ENCODE results near the gene ADGRA1.

ADGRA1 gene

DNA sequence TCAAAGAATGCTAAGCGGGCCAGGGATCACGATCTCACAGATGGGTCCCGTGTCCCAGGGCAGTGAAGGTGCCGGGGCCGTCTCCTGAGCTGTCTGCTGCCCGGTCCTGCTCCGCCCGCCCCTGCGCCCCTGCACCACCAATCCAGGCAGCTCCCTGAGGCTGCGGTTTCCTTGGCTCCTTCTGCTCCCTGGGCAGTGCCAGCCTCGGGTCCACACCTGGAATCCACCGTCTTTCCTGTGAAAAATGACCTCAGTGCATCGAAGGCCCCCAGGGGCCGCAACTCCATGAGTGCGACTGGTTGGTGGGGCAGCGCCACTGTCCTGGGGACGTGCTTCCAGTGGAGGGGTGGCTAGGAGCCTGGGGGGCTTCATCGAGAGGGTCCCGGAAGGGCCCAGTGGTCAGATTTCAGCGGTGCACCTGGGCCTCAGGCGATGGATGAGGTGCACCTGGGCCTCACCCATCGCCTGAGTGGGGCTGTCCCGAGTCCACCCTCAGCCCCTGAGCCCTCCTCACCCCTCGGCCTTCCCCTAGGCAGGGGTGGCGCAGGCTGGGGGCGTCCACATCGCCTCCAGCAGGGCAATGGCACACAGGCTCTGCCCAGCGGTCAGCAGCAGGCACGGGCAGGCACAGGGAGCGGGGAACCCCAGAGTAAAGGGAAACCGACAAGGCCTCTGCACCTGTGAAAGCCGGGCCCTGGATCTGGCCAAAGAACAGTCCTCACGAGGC, 27.2 kb downstream of the ADGRA1 start:
- DNase-seq = no peak

DNA sequence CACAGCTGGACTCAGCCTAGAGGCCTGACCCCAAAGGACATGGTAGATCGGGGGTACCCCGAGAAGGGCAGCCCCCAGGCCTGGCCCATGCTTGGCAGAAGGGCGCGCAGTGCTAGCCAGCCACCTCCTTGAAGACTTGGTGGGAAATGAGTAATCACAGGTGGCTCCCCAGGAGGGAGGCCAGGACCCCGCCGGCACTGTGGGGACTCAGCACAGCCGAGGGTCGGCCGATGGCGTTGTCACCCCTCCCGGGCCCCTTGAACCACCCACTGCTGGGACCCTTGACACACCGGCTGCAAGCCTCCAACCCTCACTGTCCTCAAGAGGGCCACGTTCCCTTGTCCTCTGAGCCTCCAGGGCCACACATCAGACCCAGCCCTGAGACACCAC, 27.7 kb downstream of the ADGRA1 start:
- no peak for DNase-seq

DNA sequence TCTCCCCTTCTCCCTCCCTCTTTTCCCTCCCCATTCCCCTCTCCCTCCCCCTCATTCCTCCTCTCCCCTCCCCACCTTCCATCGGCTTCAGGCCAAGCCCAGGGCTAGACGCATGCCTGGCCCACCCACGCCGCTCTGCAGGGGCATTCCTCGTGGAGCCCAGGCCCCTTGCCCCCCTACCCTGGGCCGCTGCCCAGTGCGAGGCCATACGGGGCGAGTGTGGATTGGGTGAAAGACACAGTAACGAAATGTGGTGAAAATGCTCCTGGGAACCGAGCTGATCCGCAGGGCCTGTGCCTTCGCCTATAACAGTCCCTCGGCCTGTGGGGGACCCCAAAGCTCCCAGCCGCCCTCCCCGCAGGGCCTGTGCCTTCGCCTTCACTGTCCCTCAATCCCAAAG, 28.3 kb downstream of the ADGRA1 start:
- DNase-seq = no peak

DNA sequence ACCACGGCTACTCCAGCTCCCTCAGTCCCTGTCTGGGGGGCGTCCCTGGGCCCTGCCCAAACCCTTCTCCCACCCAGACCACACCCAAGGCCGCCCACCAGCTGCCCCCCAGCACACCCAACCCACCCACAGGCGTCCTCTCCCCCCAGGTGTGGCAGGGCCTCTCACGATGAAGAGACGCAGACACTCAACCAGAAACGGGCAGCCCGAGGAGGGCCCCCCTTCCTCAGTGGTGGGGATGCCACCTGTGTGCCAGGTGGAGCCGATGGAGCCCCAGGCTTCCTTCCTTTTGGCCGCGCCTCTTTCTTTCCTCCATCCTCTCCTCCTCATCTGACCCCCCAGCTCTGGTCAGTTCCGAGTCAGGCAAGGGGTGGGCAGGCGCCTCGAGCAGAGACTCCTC, 28.7 kb downstream of the ADGRA1 start:
- DNase-seq = no peak

DNA sequence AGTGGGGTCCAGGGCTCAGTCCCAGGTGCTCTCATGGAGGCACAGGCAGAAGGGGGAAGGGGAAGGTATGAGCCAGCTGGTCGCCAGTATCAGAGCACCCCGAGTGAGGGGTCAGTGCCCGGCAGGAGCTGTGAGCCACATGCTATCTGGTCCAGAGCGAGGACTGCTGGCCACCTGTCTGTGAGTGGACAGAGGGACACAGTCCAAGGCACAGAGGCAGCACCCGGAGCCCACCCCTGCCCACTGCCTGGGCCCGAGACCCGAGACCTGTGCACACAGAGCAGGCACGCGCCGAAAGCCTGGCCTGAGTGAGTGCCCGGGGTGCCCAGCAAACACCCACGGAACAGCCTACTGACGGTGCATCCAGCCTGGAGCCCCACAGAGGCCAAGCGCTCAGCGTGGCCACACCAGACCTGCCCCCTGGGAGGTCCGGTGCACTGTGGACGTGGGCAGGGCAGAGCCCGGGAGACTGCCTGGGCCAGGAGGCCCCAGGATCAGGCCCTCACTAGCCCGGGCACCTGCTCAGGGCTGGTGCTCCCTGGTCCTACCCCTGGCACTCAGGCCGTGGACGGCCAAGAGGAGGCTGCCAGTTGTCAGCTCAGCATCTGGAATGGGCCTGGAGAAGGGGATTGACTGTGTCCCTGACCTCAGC, 29.4 kb downstream of the ADGRA1 start:
- DNase-seq = no peak

DNA sequence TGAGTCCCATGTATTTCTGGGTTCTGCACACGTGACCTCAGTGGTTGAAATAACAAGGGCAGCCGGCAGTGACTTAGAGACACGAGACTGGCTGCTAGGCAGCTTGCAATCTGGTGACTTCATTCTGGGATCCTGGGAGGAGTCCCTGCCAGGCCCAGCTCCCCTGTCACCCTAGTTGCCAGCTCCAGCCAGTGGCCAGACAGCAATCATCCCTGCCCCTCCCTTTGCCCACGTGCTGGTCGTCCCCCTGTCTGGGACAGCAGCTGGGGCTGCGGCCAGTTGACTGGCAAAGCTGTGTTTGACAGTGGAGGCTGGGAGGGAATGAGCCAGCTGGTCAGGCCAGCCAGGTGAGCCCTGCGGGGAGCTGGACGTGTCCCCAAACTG, 30.0 kb downstream of the ADGRA1 start:
- no peak for DNase-seq

DNA sequence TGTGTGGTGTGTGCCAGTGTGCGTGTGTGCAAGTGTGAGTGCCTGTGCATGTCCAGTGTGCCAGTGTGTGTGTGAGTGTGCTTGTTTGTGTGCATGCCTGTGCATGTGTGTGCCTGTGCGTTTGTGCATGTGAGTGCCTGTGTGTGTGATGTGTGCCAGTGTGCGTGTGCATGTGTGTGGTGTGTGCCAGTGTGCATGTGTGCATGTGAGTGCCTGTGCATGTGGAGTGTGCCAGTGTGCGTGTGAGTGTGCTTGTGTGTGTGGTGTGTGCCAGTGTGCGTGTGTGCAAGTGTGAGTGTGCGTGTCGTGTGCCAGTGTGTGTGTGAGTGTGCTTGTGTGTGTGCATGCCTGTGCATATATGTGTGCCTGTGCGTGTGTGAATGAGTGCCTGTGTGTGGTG, 33.8 kb downstream of the ADGRA1 start:
- DNase-seq = no peak

DNA sequence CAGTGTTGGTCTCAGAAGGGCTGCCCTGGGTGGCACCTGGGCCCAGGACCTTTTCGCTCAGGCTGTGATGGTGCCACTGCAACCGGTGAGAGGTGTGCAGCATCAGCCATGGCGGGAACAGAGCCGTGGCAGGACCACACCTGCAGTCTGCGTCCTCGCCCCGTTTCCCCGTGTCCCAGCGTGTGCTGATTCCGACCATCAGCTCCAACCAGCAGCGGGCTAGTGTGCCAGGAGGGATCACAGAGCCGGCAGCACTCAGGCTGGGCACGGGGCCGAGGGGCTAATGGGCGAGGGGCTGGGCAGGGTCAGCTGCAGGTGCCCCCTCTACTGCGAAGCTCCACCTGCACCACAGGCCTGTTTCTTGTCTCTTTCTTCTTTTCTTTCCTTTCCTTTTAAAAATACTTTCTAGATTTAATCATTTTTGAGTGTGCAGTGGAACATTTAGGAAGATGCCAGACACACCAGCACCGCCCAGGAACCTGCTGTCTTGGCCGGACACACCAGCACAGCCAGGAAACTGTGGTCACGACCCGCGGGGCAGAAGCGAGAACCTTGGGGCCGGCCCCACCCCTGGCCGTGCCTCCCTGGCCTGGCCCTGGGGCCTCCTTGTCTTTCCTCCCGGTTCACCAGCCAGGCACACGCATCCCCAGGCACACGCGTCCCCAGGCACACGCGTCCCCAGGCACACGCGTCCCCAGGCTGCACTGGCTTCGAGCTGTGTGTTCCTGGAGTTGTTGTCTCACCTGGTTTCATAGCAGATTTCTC, 34.6 kb downstream of the ADGRA1 start:
- DNase-seq = no peak

DNA sequence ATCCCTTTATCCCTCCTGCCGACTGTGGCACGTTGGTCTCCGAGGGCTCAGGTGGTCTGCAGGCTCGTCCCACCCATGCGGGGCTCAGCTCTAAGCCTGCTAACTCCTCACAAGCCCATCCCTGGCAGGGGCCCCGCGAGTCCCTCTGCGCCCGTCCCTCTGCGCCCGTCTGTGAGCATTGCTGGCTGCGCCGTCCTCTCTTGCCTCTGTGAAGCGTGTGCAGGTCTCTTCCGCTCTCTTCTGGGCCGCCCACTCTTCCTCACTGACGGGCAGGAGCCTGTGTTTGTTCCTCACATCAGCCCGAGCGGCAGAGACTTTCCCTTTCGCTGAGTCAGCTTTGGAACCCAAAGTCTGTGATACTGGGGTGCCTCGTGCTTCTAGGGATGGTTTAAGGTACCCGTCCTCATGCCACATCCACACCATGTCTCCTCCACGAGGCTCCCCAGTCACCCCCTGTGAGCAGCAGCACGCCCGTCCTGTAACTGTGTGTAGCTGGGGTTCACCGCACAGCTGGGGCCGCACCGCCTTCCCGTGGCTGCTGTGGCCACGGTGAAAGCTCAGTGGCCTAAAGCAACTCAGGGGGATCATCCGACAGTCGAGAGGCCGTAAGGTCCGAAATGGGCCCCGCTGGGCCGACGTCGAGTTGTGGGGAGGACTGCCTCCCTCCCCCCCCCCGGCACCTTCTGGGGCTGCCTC, 35.5 kb downstream of the ADGRA1 start:
- no peak for DNase-seq

DNA sequence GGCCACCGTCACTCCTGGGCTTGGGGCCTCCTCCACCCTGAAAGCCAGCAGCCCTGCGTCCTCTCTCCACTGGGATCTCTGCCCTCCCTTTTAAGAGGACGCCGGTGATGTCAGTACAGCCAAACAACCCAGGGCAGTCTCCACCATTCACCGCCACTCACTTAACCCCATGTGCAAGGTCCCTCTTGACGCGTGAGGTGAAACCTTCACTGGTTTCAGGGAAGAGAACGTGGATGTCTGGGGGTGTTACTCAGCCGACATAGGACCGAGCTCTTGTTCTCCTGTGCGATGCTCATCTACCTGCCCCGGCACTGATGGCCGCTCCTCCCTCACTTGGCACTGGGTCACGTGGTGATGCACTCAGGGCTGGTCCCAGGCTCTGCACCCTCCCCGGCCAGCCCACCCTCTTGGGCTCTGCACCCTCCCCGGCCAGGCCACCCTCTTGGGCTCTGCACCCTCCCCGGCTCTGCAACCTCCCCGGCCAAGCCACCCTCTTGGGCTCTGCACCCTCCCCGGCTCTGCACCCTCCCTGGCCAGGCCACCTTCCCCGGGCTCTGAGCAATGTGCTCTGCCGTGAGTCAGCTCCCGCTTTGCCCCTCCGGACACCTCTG, 36.1 kb downstream of the ADGRA1 start:
- no peak for DNase-seq

DNA sequence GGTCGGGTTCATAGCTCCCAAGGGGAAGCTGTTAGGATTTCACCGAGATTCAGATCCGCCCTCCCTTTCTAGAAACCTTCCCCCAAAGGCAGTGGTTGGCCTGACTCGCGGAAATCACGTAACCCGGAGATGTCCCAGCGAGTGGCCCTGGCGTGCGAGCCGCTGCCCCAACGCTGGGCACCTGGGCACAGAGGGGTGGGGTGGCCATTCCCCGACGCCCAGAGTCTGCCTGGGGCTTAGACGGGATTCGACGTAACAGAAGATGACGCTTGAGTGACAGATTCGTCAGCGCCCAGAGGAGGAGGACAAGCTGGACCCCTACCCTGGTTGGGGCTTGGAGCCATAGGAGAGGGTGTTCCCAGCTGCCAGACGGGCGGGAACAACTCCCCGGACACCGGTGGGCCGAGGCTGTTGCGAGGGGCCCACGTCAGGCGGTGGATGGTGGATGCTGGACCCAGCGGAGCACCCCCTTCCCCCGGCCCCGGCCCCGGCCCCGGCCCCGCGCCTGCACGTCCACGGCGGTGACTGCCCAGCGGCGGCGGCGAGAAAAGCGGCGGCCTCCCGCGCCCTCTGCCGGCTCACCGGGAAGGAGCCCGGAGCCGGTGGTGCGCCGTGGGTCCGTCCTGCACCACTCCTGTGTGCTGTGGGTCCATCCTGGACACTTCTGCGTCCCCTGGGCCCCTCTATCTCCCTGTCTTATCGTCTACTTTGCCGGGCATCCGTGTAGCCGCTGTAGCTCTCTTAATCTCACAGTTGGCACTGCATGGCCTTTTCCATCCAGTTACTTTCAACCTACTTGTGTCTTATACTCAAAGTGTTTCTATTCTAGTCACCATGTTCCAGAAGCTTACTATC, 36.9 kb downstream of the ADGRA1 start:
- no peak for DNase-seq

DNA sequence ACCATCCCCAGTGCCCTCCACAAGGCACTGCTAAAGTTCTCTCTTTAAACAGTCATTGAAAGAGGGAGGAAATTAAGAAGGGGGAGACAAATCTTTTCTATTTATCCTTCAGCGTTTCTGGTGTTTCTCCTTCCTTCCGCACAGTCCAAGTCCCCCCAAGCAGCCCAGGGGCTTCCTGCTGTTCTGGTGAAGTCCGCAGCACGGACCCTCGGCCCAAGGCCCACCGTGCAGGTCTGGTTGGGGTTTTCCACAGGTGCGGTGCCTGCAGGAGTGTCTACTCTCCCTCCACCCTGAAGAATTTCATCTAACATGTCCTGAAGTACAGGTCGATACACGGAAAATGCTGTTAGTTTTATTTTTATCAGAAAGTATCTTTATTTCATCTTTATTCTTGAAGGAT, 38.2 kb downstream of the ADGRA1 start:
- no peak for DNase-seq

DNA sequence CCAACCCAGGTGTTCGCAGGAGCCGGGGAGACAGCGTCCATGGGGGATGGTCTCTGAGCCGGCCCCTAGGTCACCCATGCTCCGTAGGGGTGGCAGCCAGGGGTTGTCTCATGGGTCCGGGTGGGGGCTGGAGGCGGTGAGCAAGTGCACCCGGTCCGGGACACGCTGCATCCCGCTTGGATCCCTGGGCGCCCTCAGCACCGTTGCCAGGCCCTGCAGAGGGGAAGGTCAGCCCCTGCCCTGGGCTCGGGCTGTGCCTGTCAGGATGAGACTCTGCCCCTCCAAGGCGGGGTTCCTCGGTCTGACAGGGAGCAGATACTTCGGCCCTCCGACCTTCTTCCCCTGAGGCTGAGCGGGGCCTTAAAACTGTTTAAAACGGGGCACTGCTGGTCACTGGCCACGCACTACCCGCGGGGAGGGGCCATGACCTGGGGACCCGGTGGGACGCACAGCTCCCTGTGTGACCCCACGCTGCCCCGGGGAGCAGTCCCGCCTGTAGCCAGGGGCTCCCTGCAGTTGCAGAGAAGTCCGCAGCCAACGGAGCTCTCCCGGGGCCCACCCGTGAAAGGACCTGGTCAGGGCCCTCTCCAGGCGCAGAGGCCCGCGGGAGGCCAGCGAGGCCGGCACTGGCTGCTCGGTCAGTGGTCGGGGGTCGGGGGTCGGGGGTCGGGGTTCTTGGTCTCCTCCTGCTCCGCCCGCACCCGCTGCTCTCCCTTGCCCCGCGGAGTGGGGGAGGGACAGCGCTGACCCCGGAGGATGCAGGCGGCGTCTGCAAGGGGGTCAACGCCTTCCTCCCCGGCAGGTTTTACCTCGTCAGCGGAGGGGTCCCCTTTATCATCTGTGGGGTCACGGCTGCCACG, 38.9 kb downstream of the ADGRA1 start:
- DNase-seq = no peak

DNA sequence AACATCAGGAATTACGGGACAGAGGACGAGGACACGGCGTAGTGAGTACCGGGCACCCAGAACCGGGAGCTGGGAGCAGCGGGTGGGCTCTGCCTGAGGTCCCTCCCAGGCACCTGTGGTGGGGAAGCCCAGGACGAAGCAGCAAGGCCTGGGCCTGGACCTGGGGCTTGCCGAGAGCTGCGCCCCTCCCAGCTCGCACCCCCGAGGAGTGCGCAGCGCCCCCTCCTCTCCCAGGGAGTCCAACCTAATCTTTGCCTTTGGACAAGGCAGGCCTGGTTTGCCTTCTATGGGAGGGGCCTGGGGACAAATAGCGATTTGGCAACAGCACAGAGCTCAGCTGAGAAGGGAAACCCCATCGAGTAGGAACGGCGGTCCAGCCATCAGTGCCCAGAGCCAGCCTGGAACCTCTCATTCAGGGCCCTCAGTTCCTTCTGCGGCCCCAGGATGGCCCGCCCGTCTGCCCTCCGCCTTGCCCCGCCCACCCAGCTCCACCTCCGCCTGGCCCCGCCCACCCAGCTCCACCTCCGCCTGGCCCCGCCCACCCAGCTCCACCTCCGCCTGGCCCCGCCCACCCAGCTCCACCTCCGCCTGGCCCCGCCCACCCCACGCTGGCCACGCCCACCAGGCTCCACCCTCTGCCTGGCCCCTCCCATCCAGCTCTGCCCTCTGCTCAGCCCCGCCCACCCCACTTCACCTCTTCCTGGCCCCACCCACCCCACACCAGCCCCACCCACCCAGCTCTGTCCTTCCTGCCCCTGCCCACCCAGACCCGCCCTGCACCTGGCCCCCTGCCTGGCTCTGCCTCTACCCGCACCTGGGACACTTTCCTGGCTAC, 39.8 kb downstream of the ADGRA1 start:
- DNase-seq = no peak

DNA sequence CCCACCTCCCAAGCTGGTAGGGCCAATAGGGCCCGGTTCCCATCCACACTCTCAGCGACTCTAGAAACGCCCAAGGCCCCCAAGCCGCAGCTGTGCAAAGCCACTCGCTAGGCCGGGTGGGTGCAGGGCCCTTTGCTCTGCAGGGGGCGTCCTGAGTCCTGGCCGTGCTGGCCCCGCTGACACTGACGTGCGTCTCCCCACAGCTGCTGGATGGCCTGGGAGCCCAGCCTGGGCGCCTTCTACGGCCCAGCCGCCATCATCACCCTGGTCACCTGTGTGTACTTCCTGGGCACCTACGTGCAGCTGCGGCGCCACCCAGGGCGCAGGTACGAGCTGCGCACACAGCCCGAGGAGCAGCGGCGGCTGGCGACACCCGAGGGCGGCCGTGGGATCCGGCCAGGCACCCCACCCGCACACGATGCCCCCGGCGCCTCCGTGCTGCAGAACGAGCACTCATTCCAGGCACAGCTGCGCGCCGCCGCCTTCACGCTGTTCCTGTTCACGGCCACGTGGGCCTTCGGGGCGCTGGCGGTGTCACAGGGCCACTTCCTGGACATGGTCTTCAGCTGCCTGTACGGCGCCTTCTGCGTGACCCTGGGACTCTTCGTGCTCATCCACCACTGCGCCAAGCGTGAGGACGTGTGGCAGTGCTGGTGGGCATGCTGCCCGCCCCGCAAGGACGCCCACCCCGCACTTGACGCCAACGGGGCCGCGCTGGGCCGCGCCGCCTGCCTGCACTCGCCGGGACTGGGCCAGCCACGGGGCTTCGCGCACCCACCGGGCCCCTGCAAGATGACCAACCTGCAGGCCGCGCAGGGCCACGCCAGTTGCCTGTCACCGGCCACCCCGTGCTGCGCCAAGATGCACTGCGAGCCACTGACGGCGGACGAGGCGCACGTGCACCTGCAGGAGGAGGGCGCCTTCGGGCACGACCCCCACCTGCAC, 40.7 kb downstream of the ADGRA1 start:
- DNase-seq = no peak

DNA sequence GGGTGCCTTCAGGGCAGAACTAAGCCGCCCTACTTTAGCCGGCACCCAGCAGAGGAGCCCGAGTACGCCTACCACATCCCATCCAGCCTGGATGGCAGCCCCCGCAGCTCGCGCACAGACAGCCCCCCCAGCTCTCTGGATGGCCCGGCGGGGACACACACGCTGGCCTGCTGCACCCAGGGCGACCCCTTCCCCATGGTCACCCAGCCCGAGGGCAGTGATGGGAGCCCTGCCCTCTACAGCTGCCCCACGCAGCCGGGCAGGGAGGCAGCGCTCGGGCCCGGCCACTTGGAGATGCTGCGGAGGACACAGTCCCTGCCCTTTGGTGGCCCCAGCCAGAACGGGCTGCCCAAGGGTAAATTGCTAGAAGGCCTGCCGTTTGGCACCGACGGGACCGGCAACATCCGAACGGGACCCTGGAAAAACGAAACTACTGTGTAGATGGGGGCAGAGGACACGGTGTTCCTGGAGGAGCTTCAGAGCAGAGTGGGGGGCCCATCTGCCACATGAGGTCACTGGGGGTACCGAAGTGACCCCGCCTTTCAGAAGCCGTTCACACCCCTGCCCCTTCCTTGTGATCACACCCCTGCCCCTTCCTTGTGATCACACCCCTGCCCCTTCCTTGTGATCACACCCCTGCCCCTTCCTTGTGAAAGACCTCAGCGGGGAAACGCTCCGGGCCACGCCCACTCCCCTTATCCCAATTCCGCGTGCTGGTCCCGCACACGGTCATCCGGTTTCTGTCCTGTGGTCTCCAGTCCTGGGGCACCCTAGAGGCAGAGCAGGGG, 41.5 kb downstream of the ADGRA1 start:
- no peak for DNase-seq

DNA sequence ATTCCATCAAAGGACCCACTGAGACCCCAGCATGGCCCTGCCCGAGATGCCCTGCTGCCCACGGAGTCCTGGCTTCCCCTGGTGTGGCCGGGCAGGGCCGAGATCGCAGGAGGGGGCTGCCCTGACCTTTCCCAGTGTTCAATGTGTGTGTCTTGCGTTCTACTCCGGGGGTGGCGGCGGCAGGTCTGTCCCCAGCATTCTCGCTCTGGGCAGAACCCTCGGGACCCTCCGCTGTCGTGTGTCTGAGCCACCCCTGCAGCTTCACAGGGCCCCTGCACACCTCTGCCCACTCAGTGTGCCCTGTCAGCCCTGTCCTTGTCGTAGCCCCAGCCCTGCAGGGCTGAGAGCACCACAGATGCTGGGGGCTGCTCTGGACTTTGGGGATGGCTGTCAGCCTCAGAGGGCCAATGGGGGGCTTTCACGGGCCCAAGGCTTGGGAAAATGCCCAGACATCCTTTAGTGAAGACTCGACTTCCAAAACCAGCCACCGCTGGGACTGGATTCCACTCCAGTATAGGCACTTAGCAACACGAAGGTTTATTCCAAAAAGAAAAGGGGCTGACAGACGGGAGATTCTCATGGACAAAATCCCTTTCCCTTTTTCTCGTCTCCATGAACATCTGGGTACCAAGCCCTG, 42.3 kb downstream of the ADGRA1 start:
- DNase-seq = no peak

DNA sequence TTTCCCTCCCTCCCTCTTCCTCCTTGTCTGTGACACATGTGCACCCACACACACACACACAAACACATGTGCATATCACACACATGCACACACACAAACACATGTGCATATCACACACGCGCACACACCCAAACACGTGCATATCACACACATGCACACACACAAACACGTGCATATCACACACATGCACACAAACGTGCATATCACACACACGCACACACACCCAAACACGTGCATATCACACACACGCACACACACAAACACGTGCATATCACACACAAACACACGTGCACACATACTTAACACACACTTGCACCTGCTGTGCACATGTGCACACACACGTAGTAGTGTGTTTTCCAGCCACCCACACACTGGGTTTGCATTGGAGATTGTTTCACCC, 42.9 kb downstream of the ADGRA1 start:
- no peak for DNase-seq
